Stimulated activated CD8-positive, alpha-beta memory T cell treated with anti-CD3 and anti-CD28 coated beads, Interleukin-12 subunit alpha, Interleukin-12 subunit beta, amount 100 ng/mL, for 24 hours (primary cell): Measurements from ENCODE around the gene MAP3K20.
"Not testable (repeated sequence)": the region's sequence is repeated elsewhere in the genome, so short reads cannot be mapped to it uniquely, and the experiment has no call there.

Experiments used
- DNase-seq: peaks from one replicate; pipeline ENCODE4 v3.0.0-alpha.2; 2020; ENCODE audit errors: extremely low read depth

MAP3K20 gene

DNA sequence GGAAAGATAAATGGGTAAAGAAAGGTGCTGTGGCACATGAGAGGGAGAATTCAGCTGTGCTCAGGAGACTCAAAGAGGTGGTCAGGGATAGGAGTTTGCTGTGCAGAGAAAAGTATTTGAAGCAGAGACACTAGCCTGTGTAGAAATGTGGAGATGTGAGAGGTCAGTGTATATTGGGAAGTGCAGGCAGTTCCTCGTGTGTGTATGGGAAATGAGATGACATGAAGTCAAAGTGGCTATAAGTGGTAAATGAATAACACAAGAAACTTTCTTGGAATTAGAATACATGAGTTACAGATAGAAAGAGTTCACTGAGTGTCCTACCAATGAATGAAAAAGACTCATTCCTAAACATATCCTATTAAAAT, 11.6 kb downstream of the MAP3K20 start:
- DNase-seq: no peak

DNA sequence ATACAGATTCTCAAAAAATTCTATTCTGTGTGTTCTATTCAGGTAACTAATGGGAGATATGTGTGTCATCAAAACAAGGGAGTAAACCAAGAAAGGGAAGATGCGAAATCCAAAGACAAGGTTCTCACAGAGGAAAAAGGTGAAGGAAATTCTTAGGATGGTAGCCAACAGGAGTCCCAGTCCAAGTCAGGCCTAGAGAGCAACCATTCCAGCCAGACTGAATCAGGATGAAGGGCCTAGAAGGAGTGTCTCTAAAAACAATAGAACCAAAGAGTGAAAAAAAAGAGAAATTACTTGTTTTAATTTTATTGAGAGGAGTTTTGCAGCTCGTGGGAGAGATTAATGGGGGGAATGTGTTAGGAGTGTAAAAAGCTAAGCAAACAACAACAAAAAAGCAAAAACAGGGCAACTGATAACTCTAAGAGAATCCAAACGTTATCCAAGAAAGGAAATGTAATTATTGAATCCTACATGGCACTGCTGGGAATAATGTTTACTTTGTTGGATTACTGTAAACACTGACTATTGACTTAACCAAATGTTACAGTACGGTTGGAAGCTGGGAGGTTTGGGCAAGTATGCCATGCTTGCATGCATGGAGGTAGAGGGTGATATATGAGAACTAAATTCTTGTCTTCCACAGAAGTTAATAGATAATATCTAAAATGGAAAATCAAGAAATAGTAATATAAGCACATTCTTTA, 12.3 kb downstream of the MAP3K20 start:
- DNase-seq: no peak

- no peak for DNase-seq
Measured at GRCh38 chr2:173090276-173090877, 14.7 kb downstream of the MAP3K20 start.

GRCh38 chr2:173090973-173091660, 15.5 kb downstream of the MAP3K20 start:
- no peak for DNase-seq

DNA sequence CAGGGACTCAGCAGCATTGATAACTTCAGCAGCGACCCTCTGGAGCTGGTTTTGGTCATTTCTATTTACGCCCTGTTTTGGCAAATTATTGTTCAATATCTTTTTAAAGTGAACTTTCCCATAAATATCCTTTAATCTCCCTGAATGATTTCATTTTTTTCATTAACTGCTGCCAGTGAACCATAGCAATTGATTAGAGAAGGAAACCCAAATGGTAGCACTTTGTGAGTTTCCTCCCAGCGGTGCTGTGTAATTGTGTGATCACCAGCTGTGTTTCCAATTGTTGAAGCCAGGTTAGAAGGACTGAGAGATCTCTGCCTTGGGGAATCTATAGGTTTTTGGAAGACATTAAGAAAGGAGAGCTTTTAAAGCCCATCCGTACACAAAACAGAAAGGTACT, 16.3 kb downstream of the MAP3K20 start:
- no peak for DNase-seq

- no peak for DNase-seq
Measured at GRCh38 chr2:173092844-173093402, 17.3 kb downstream of the MAP3K20 start.

GRCh38 chr2:173093617-173094016, 18.0 kb downstream of the MAP3K20 start:
- DNase-seq: not testable (repeated sequence)

DNA sequence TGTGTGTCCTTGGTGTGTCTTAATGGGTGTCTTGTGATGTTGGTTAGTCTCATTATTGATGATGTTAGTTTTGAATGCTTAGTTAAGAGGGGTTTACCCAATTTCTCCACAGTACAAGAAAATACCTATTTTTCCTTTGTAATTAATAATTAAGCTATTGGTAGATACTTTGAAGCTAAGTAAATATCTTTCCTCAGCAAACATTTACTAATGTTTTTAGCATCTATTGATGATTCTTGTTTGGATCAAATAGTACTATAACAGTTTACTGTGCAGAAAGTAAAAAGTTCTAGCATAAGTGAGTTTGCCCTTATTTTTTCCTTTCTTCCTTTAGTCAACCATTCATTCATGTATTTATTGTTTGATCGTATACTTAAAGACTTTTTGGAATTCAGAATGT, 19.1 kb downstream of the MAP3K20 start:
- DNase-seq: no peak

GRCh38 chr2:173095356-173095755, 19.7 kb downstream of the MAP3K20 start:
- no peak for DNase-seq

GRCh38 chr2:173099271-173099670, 23.6 kb downstream of the MAP3K20 start:
- DNase-seq: no peak

- no peak for DNase-seq
Measured at GRCh38 chr2:173099804-173100203, 24.2 kb downstream of the MAP3K20 start.

- DNase-seq: no peak
Measured at GRCh38 chr2:173101687-173102086, 26.0 kb downstream of the MAP3K20 start.

DNA sequence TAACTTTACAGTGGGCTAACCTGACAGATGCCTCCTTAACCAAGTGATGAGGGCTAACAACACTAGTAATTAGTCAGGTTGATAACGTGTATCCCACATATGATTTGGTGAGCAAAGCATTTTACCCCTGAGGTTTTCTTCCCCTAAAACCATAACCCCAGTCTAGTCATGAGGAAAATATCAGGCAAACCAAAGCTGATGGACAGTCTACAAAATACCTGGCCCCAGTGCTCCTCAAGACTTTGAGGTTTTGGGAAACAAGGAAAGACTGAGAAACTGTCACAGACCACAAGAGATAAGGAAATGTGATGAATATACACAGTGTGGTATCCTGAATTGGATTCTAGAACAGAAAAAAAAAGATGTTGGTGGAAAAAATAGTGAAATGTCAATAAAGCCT, 28.5 kb downstream of the MAP3K20 start:
- no peak for DNase-seq

- DNase-seq: no peak
Measured at GRCh38 chr2:173106959-173107628, 31.4 kb downstream of the MAP3K20 start.

DNA sequence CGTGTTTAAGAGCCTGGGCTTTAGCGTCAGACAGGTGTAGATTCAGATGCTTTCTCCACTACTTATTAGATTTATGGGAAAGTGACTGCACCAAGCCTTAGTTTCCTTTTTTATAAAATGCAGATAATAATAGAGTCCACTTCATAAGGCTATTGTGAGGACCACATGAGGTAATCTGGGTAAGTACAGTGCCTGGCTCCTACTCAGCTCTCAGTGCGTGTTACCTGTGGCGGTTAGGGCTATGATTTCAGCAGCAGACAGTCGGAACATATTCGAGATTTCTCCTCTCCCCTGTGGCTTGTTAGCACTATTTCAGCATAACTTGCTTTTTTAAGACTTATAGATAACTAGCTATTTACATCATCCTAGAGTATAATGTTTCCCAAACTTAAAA, 32.0 kb downstream of the MAP3K20 start:
- DNase-seq: no peak

GRCh38 chr2:173109253-173110188, 33.9 kb downstream of the MAP3K20 start:
- no peak for DNase-seq

GRCh38 chr2:173117678-173118077, 42.0 kb downstream of the MAP3K20 start:
- DNase-seq: no peak

DNA sequence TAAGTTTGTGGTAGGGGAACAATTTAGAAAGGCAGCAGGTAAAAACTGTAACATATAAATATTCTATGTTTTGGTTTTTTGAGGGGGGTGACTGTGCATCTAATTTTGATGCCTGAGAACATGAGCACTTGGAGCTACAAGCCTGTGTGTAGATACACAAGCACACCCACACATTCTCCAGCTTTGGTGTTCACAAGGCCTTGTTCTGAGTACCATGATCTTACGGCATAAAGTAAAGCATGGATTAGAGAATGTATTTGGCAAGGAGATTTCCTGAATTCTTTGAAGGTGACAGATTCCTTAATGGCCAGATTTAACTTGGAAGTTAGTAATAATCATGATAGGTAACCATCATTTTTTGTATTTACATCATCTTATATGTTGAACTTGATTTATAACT, 42.7 kb downstream of the MAP3K20 start:
- no peak for DNase-seq

GRCh38 chr2:173119069-173119807, 43.6 kb downstream of the MAP3K20 start:
- no peak for DNase-seq

- no peak for DNase-seq
Measured at GRCh38 chr2:173119944-173120343, 44.3 kb downstream of the MAP3K20 start.

- DNase-seq: no peak
Measured at GRCh38 chr2:173122936-173123335, 47.3 kb downstream of the MAP3K20 start.
